ENCODE measurements around the gene EPSTI1. TPM values are rescaled to one million over a fixed set of nuclear protein-coding genes. Genes with fewer than 3 reads are reported as not detected.

EPSTI1 gene
- total and polyA plus RNA-seq, 8 donors, result 0.83 to 9.7 (median 2.1) TPM

GRCh38 chr13:42860485-42860884 is 131.6 kb downstream of the EPSTI1 start:
- no peaks in the 10 kb centered on the region for H3K9me3 ChIP-seq
- FAIRE-seq, result no peak
- H3K4me1 ChIP-seq, result no peaks in the 10 kb centered on the region
- H3K27ac ChIP-seq, result no peak overlapping the region
- H3K27me3 ChIP-seq, result no peaks in the 10 kb centered on the region
- no peak for DNase-seq
- H3K36me3 ChIP-seq, result no peaks in the 10 kb centered on the region
- no peak for TF ChIP-seq CTCF (IDR thresholded peaks at IDR 0.05)
- intact Hi-C loops (cut with DNase I), result no loop called here
- ATAC-seq, result no peak
- no peak overlapping the region for H3K4me3 ChIP-seq
- 70 to 74% methylated on average over 4 of the region's 4 CpGs for WGBS, 2 donors

- no peak overlapping the region for H3K4me3 ChIP-seq
- H3K27ac ChIP-seq, result no peak overlapping the region
- H3K36me3 ChIP-seq, result no peaks in the 10 kb centered on the region
- TF ChIP-seq CTCF (IDR thresholded peaks at IDR 0.05), result no peak
- ATAC-seq, result no peak
- H3K4me1 ChIP-seq, result no peaks in the 10 kb centered on the region
- WGBS, 2 donors, result 20 to 38% methylated on average over 2 of the region's 2 CpGs
- intact Hi-C loops (cut with DNase I), result no loop called here
- DNase-seq, result no peak
- no peaks in the 10 kb centered on the region for H3K27me3 ChIP-seq
- no peak for FAIRE-seq
- H3K9me3 ChIP-seq, result no peaks in the 10 kb centered on the region
Observed at GRCh38 chr13:42859760-42860159, 132.3 kb downstream of the EPSTI1 start.

- Histone ChIP-seq H3K4me3 (no peak overlapping the region), H3K27ac (no peak overlapping the region), H3K27me3 (no peaks in the 10 kb centered on the region), H3K9me3 (no peaks in the 10 kb centered on the region), H3K36me3 (no peaks in the 10 kb centered on the region), H3K4me1 (no peaks in the 10 kb centered on the region)
- FAIRE-seq (no peak), DNase-seq (no peak), ATAC-seq (no peak)
- no peak for TF ChIP-seq CTCF (IDR thresholded peaks at IDR 0.05)
- 54 to 55% methylated on average over 7 of the region's 7 CpGs for WGBS, 2 donors
- intact Hi-C loops (cut with DNase I), result no loop called here
Observed at GRCh38 chr13:42855410-42855809, 136.6 kb downstream of the EPSTI1 start.

GRCh38 chr13:42852136-42852535 is 139.9 kb downstream of the EPSTI1 start:
- ATAC-seq (no peak), DNase-seq (no peak), FAIRE-seq (no peak)
- no peaks in the 10 kb centered on the region for H3K4me1 ChIP-seq
- H3K4me3 ChIP-seq, result no peak overlapping the region
- intact Hi-C loops (cut with DNase I), result no loop called here
- H3K9me3 ChIP-seq, result no peaks in the 10 kb centered on the region
- H3K27ac ChIP-seq, result no peak overlapping the region
- H3K27me3 ChIP-seq, result no peaks in the 10 kb centered on the region
- WGBS, 2 donors, result 76 to 84% methylated on average over 3 of the region's 3 CpGs
- TF ChIP-seq CTCF (IDR thresholded peaks at IDR 0.05), result no peak
- no peaks in the 10 kb centered on the region for H3K36me3 ChIP-seq

GRCh38 chr13:42849200-42849599 is 142.8 kb downstream of the EPSTI1 start:
- ATAC-seq (no peak), DNase-seq (no peak), FAIRE-seq (no peak)
- Histone ChIP-seq H3K27me3 (no peaks in the 10 kb centered on the region), H3K4me1 (no peaks in the 10 kb centered on the region), H3K36me3 (no peaks in the 10 kb centered on the region), H3K27ac (no peak overlapping the region), H3K4me3 (no peak overlapping the region), H3K9me3 (no peaks in the 10 kb centered on the region)
- 71 to 90% methylated on average over 2 of the region's 2 CpGs for WGBS, 2 donors
- intact Hi-C loops (cut with DNase I), result no loop called here
- TF ChIP-seq CTCF (IDR thresholded peaks at IDR 0.05), result no peak
